Fibroblast of peridontal ligament (primary cell): ENCODE data around the gene SEL1L2.

Experiments used
- DNase-seq: peaks from one replicate; pipeline ENCODE4 v3.0.0-alpha.2; 2010; ENCODE audit errors: extremely low read depth

SEL1L2 gene

DNA sequence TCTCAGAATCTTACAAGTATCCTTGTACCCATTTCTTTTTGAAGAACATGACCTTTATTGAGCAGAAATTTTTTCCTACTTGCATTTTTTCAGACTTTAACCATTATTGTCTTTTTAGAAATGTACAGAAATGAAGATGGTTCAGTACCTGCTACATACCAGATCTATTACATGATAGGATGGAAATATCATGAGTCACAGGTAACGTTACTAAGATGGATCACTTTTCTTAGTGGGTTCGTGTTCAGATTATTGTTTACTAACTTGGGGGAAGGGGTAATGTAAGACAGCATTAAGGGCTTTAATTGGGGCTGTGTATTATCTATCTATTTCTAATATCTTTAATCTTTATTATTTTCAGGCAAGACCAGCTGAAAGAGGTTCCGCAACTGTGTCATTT lies 173.7 kb downstream of the SEL1L2 start:
- DNase-seq = no peak

DNA sequence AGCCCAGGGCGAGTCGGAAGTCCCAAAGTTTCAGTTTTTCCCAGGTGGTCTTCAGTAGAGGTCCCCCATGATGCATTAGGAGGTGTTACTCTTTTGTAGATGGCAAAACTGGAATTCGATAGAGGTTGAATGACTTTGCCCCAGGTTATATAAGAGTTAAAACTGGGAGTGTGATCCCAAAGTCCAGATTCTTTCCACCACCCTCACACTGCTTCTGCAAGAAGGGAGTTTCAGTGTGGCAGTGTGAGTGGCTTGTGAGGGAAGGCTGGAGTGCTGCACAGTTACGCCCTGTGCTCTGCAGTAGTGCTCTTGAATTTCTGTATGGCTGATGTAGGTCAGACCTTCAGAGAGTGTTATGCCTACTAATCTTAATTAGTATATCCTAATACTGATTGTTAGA lies 175.7 kb downstream of the SEL1L2 start:
- DNase-seq = no peak

DNA sequence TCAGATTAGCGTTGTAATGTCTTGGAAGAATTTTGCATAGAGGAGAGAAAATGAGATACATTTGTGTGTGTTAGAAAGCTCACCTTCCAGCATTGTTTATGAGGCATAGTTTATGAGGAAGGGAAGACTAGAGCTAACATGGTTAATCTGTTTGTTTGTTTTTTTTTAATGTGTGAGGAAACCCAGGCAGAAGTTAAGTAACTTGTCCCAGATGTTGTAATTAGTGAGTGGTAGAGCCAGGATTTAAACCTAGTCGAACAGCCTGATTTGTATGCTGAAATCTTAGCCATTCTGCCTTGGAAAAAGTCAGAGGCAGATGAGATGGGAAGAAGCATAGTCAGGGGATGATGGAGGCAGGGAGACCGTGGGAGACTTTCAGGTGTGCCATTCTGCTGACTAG lies 176.5 kb downstream of the SEL1L2 start:
- no peak for DNase-seq

DNA sequence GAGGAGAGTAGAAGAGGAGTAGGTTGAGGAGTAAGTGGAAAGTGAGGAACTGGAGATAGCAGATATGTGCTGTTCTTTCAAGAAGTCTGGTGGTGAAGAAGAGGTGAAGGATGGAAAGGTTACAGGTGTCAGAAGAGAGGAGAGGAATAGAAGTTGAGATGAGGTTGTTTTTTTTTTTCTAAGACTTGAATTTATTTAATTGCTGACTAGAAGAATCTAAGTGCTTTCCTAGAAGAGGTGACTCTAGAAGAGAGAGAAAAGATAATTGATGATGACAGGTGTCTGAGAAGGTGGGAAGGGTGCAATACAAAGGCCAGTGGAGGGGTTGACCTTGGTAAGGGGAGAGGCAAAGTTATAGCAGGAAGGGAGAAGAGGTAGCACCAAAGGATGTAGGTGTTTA lies 180.0 kb downstream of the SEL1L2 start:
- DNase-seq = no peak

DNA sequence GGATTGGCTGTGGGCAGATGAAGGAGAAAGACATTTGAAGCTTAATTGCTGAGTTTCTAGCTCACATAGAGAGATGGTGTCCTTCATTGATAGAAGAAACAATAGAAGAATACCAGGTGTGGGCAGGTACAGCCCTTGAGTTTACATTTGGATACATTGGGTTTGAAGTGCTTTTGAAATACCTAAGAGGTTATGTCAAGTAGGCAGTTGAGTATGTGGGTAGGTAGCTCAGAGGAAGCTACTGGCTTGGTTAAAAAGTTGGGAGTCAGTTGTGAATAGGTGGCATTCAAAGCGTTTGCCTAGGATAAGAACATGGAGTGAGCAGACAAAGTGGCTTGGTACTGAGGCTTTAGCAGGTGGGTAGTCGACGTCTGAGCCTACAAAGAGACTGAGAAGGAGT lies 180.6 kb downstream of the SEL1L2 start:
- no peak for DNase-seq

DNA sequence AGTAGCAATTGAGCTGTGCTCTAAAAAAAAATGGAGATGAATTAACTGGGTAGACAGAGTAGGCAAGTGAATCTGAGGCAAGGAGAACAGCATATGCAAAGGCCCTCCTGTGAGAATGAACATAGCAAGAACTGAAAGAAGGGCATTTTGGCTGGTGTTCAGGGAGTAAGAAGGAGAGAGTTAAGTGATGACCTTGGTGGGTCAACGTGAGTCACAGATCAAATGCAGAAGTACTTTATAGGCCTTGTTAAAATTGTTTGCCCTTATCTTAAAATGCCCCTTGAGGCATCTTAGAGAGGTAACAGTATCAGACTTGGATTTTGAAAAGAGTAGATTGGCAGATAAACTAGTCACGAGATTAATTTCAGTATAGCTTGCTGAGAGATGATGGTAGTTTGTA lies 181.0 kb downstream of the SEL1L2 start:
- DNase-seq = no peak

DNA sequence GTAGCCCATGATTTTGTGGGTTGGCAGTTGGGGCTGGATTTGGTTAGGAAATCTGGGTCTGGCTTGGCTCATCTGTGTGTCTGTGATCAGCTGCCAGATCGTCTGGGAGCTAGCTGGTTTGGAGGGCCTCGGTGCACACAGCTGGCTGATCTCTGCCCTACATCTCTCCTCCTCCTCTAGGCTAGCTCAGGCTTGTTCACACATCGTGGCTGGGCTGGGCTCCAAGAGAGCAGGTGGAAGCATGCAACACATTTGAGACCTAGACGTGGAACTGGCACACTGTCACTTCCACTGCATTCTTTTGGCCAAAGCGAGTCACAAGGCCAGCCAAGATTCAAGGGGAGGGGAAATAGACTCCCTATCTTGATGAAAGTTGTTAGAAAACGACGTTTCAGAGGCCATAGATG lies 189.7 kb downstream of the SEL1L2 start:
- peak; percentile 95 for DNase-seq

DNA sequence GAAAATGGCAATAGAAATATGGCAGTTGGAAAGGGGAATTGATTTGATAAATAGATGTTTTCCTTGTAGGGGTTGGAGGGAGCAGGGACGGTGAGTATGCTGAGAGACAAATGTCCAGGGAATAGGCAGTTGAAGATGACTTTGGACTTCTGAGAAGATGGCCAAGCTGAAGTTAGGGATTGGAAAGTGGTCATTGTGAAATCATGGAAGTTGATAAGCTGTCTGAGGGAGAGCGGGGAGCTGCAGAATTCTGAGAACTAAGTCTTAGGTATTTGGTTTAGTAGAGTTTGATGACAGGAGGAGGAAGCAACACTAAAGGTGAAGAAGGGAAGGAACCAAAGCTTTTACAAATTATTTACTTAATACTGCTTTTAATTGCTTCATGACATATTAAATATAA lies 190.4 kb downstream of the SEL1L2 start:
- DNase-seq = no peak
